OCI-LY7 (cell line): Measurements from ENCODE around the gene ADNP2. TPM values are rescaled to one million over a fixed set of nuclear protein-coding genes. Genes with fewer than 3 reads are reported as not detected.

Experiments used
- BruUV-seq: library from RNA; stranded (reverse); fragments of 400-500 nt; replicated peaks from 2 replicates; lab custom pipeline; 2021; lab: Mats Ljungman, UMichigan
- CTCF ChIA-PET: fragments of 300-600 bp; sonication (Branson Sonifier 250); formaldehyde crosslinking; loops from one replicate; lab custom pipeline; 2022; ENCODE audit warnings: antibody characterized with exemption; ENCODE audit not compliant: unreplicated experiment; lab: Charles Lee
- POLR2A ChIA-PET: fragments of 300-600 bp; sonication (Branson Sonifier 250); formaldehyde crosslinking; loops from one replicate; lab custom pipeline; 2022; ENCODE audit warnings: antibody characterized with exemption; lab: Charles Lee
- DNase-seq: peaks from one replicate; pipeline ENCODE4 v3.0.0-alpha.2; 2015; ENCODE audit warnings: low spot score
- H2AFZ ChIP-seq: fragments of 200-600 bp; sonication (generic), shearing (Covaris generic); 2 replicates; pipeline ENCODE4 v1.6.1; 2014; ENCODE audit warnings: mild to moderate bottlenecking, antibody characterized with exemption, low read length, moderate library complexity
- H3K27ac ChIP-seq: fragments of 200-600 bp; sonication (generic); 2 replicates; pipeline ENCODE4 v1.5.1; 2014; ENCODE audit warnings: mixed run types, low read depth, mild to moderate bottlenecking, moderate library complexity, low read length, inconsistent platforms; ENCODE audit not compliant: poor library complexity, severe bottlenecking
- H3K36me3 ChIP-seq: fragments of 200-600 bp; sonication (generic); 2 replicates; pipeline ENCODE4 v1.6.1; 2014; ENCODE audit warnings: mild to moderate bottlenecking, antibody characterized with exemption, low read length, moderate library complexity, mixed read lengths; ENCODE audit not compliant: insufficient read depth
- H3K4me1 ChIP-seq: fragments of 200-600 bp; sonication (generic); 2 replicates; pipeline ENCODE4 v1.5.1; 2014; ENCODE audit warnings: mild to moderate bottlenecking, low read length; ENCODE audit not compliant: insufficient read depth, poor library complexity, severe bottlenecking
- H3K4me2 ChIP-seq: fragments of 200-600 bp; sonication (generic); 2 replicates; pipeline ENCODE4 v1.6.1; 2014; ENCODE audit warnings: mild to moderate bottlenecking, low read length
- H3K4me3 ChIP-seq: fragments of 200-600 bp; sonication (generic); 2 replicates; pipeline ENCODE4 v1.5.1; 2014; ENCODE audit warnings: mild to moderate bottlenecking, low read depth, low read length; ENCODE audit not compliant: poor library complexity, severe bottlenecking
- H3K79me2 ChIP-seq: fragments of 200-600 bp; sonication (generic); 2 replicates; pipeline ENCODE4 v1.6.1; 2016; ENCODE audit warnings: low read depth, mild to moderate bottlenecking, low read length, moderate library complexity, mixed read lengths; ENCODE audit not compliant: insufficient read depth
- H3K9me2 ChIP-seq: fragments of 200-600 bp; sonication (generic); 2 replicates; pipeline ENCODE4 v1.6.1; 2016; ENCODE audit warnings: mild to moderate bottlenecking, low read length, mixed read lengths; ENCODE audit not compliant: insufficient read depth
- H3K9me3 ChIP-seq: fragments of 200-600 bp; sonication (generic); 2 replicates; pipeline ENCODE4 v1.6.1; 2014; ENCODE audit warnings: mild to moderate bottlenecking, mixed run types, low read length, mixed read lengths
- H4K20me1 ChIP-seq: fragments of 200-600 bp; sonication (generic); 2 replicates; pipeline ENCODE4 v1.6.1; 2014; ENCODE audit warnings: mild to moderate bottlenecking, antibody characterized with exemption, low read length, moderate library complexity, mixed read lengths; ENCODE audit not compliant: insufficient read depth
- CTCF ChIP-seq: fragments of 200-600 bp; sonication (generic); conservative IDR thresholded peaks from 2 replicates; pipeline ENCODE4 v1.5.1; 2014; ENCODE audit warnings: mild to moderate bottlenecking, antibody characterized with exemption, low read length, moderate library complexity, mixed read lengths
- EZH2phosphoT487 ChIP-seq: fragments of 200-600 bp; sonication (generic); IDR thresholded peaks from 2 replicates; pipeline ENCODE4 v1.6.1; 2018; ENCODE audit warnings: low read depth, borderline replicate concordance, mild to moderate bottlenecking, mixed run types, antibody characterized with exemption, low read length, moderate library complexity, mixed read lengths
- intact Hi-C: fragments of 100-400 bp; cut with micrococcal nuclease; formaldehyde crosslinking; loops from one replicate; pipeline ENCODE4 v1.10.0; 2022; ENCODE audit not compliant: unreplicated experiment
- total RNA-seq, 2 experiments: library from RNA; depleted of rRNA in 1 of 2; stranded (reverse); fragments of >200 nt in 1 of 2; shearing (Covaris generic) in 1 of 2; gene quantifications; 2 replicates each; pipeline ENCODE4 v1.2.3, GENCODE V29; 2014 to 2022

Gene ADNP2
- total RNA-seq, 2 experiments from 2014 or later, result 14.0 to 14.9 TPM

GRCh38 chr18:80105369-80106167 is 3.5 kb upstream of the ADNP2 start:
- Histone ChIP-seq H3K4me3 (no peak overlapping the region), H3K4me1 (peaks cover 18% of the 10 kb centered on the region), H3K79me2 (peaks cover 9% of the 10 kb centered on the region), H3K27ac (no peak overlapping the region), H3K36me3 (peaks cover 3% of the 10 kb centered on the region; the same call in 1 of the 2 replicates), H3K4me2 (peak overlapping the region; percentile 39; the same call in 1 of the 2 replicates), H3K9me2 (no peaks in the 10 kb centered on the region), H3K9me3 (no peaks in the 10 kb centered on the region), H4K20me1 (peaks cover 8% of the 10 kb centered on the region), H2AFZ (peak overlapping the region; percentile 67)
- TF ChIP-seq EZH2phosphoT487 (no peak), CTCF (no peak)
- CTCF ChIA-PET, result no interaction called here
- intact Hi-C loops, result loop anchor here (5.0 kb wide), 1 partner anchor 73 kb away; the partner anchor contains the start of gene RBFA
- POLR2A ChIA-PET, result no interaction called here
- BruUV-seq, result no TSS peak
- DNase-seq, result peak; percentile 24

GRCh38 chr18:80106482-80107051 is 2.5 kb upstream of the ADNP2 start:
- H3K36me3 ChIP-seq, result peaks cover 11% of the 10 kb centered on the region
- no peaks in the 10 kb centered on the region for H3K9me3 ChIP-seq
- H3K4me3 ChIP-seq, result no peak overlapping the region
- TF ChIP-seq CTCF (no peak), EZH2phosphoT487 (no peak)
- no peak overlapping the region for H2AFZ ChIP-seq
- peaks cover 23% of the 10 kb centered on the region for H3K4me1 ChIP-seq
- no peak overlapping the region for H3K4me2 ChIP-seq
- peaks cover 19% of the 10 kb centered on the region for H3K79me2 ChIP-seq
- H4K20me1 ChIP-seq, result peaks cover 11% of the 10 kb centered on the region
- ChIA-PET CTCF (no interaction called here), POLR2A (no interaction called here)
- no peak for DNase-seq
- no peak overlapping the region for H3K27ac ChIP-seq
- H3K9me2 ChIP-seq, result no peaks in the 10 kb centered on the region
- intact Hi-C loops, result loop anchor here (5.0 kb wide), 1 partner anchor 74 kb away; the partner anchor contains the start of gene RBFA
- BruUV-seq, result no TSS peak

GRCh38 chr18:80107426-80107825 is 1.6 kb upstream of the ADNP2 start:
- intact Hi-C loops, result loop anchor here (5.0 kb wide), 1 partner anchor 75 kb away; the partner anchor contains the start of gene RBFA
- Histone ChIP-seq H3K4me2 (no peak overlapping the region), H3K4me3 (no peak overlapping the region), H3K4me1 (peaks cover 23% of the 10 kb centered on the region), H3K36me3 (peaks cover 20% of the 10 kb centered on the region), H3K79me2 (peaks cover 28% of the 10 kb centered on the region), H3K27ac (no peak overlapping the region), H3K9me3 (no peaks in the 10 kb centered on the region), H3K9me2 (no peaks in the 10 kb centered on the region), H2AFZ (no peak overlapping the region), H4K20me1 (peaks cover 11% of the 10 kb centered on the region)
- no TSS peak for BruUV-seq
- TF ChIP-seq EZH2phosphoT487 (no peak), CTCF (no peak)
- ChIA-PET POLR2A (no interaction called here), CTCF (no interaction called here)
- DNase-seq, result no peak
